Left hindlimb (tissue), 1 donor: ENCODE data around the gene VIM.

Experiments used
- DNase-seq: peaks from one replicate; pipeline ENCODE4 v3.0.0-alpha.2; 2018

Gene VIM

GRCh38 chr10:17228091-17229015, at the start of gene VIM:
VIM (plus strand) TSS chr10:17228241; CDS start chr10:17229423, 1,182 bp downstream.
- DNase-seq = peak; percentile 94

GRCh38 chr10:17179002-17179401, 49.0 kb upstream of the VIM start:
- no peak for DNase-seq

- no peak for DNase-seq
Measured at GRCh38 chr10:17181110-17181509, 46.9 kb upstream of the VIM start.

GRCh38 chr10:17181751-17182150, 46.3 kb upstream of the VIM start:
- no peak for DNase-seq

GRCh38 chr10:17183110-17183509, 44.9 kb upstream of the VIM start:
- DNase-seq = no peak

GRCh38 chr10:17185873-17186272, 42.2 kb upstream of the VIM start:
- no peak for DNase-seq

- DNase-seq = no peak
Measured at GRCh38 chr10:17188644-17189172, 39.3 kb upstream of the VIM start.

GRCh38 chr10:17190602-17191001, 37.4 kb upstream of the VIM start:
- no peak for DNase-seq

- DNase-seq = no peak
Measured at GRCh38 chr10:17195083-17195482, 33.0 kb upstream of the VIM start.

GRCh38 chr10:17196045-17196444, 32.0 kb upstream of the VIM start:
- DNase-seq = no peak

GRCh38 chr10:17196573-17196972, 31.5 kb upstream of the VIM start:
- DNase-seq = no peak

- no peak for DNase-seq
Measured at GRCh38 chr10:17199351-17199804, 28.7 kb upstream of the VIM start.

GRCh38 chr10:17200001-17200911, 27.8 kb upstream of the VIM start:
- no peak for DNase-seq

- peak; percentile 94 for DNase-seq
Measured at GRCh38 chr10:17200912-17201793, 26.9 kb upstream of the VIM start, which contains the start of gene TRDMT1. TRDMT1 (minus strand) TSS chr10:17201672; CDS start chr10:17201634, 38 bp downstream.

GRCh38 chr10:17201794-17202116, 26.3 kb upstream of the VIM start:
- DNase-seq = no peak

- DNase-seq = no peak
Measured at GRCh38 chr10:17202506-17202905, 25.5 kb upstream of the VIM start.

GRCh38 chr10:17202999-17203398, 25.0 kb upstream of the VIM start:
- DNase-seq = no peak

GRCh38 chr10:17203416-17203815, 24.6 kb upstream of the VIM start:
- DNase-seq = no peak

GRCh38 chr10:17206210-17206709, 21.8 kb upstream of the VIM start:
- no peak for DNase-seq

GRCh38 chr10:17208476-17208875, 19.6 kb upstream of the VIM start:
- no peak for DNase-seq

GRCh38 chr10:17209302-17209701, 18.7 kb upstream of the VIM start:
- no peak for DNase-seq

- DNase-seq = no peak
Measured at GRCh38 chr10:17209881-17210280, 18.2 kb upstream of the VIM start.
